ENCODE data around the gene RDH11.

DNA sequence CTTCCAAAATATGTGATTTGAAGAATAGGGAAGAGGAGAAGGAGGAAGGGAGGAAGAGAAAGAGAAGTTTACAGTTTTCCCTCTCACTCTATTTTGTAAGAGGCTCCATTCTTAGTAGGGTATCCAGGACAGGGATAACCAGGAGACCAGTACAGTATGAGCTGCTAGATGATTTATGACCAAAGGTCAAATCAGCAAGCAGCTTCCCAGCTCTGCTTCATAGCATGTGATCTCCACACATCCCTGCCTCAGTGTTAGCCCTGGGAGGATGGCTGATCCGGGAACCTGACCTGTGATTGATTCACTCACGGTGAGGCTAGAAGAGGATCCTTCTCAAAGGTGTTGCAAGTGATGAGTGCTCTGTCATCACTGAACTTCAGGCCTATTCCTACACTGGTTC, 22.7 kb upstream of the RDH11 start:
- no peak for TF ChIP-seq POLR2A (IDR thresholded peaks at IDR 0.05)
- TF ChIP-seq, protein P1, sequence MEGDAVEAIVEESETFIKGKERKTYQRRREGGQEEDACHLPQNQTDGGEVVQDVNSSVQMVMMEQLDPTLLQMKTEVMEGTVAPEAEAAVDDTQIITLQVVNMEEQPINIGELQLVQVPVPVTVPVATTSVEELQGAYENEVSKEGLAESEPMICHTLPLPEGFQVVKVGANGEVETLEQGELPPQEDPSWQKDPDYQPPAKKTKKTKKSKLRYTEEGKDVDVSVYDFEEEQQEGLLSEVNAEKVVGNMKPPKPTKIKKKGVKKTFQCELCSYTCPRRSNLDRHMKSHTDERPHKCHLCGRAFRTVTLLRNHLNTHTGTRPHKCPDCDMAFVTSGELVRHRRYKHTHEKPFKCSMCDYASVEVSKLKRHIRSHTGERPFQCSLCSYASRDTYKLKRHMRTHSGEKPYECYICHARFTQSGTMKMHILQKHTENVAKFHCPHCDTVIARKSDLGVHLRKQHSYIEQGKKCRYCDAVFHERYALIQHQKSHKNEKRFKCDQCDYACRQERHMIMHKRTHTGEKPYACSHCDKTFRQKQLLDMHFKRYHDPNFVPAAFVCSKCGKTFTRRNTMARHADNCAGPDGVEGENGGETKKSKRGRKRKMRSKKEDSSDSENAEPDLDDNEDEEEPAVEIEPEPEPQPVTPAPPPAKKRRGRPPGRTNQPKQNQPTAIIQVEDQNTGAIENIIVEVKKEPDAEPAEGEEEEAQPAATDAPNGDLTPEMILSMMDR (IDR thresholded peaks at IDR 0.05), result no peak
